ENCODE results near the gene RTN4. TPM values are rescaled to one million over a fixed set of nuclear protein-coding genes. Genes with fewer than 3 reads are reported as not detected.

Gene RTN4
- total RNA-seq, 4 donors from 2014 or later: 234 to 395 (median 319) TPM

- WGBS: 90% methylated on average over 14 of the region's 16 CpGs
- Histone ChIP-seq H3K36me3 (no peaks in the 10 kb centered on the region), H3K4me1 (peaks cover 11% of the 10 kb centered on the region), H3K4me3 (no peak overlapping the region), H3K27me3 (no peaks in the 10 kb centered on the region), H3K9me3 (no peaks in the 10 kb centered on the region), H3K27ac (peak overlapping the region; percentile 3)
- TF ChIP-seq POLR2AphosphoS5 (IDR thresholded peaks at IDR 0.05) (no peak), EP300 (IDR thresholded peaks at IDR 0.05) (no peak), POLR2A (IDR thresholded peaks at IDR 0.05) (no peak)
- TF ChIP-seq, protein P1, sequence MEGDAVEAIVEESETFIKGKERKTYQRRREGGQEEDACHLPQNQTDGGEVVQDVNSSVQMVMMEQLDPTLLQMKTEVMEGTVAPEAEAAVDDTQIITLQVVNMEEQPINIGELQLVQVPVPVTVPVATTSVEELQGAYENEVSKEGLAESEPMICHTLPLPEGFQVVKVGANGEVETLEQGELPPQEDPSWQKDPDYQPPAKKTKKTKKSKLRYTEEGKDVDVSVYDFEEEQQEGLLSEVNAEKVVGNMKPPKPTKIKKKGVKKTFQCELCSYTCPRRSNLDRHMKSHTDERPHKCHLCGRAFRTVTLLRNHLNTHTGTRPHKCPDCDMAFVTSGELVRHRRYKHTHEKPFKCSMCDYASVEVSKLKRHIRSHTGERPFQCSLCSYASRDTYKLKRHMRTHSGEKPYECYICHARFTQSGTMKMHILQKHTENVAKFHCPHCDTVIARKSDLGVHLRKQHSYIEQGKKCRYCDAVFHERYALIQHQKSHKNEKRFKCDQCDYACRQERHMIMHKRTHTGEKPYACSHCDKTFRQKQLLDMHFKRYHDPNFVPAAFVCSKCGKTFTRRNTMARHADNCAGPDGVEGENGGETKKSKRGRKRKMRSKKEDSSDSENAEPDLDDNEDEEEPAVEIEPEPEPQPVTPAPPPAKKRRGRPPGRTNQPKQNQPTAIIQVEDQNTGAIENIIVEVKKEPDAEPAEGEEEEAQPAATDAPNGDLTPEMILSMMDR (IDR thresholded peaks at IDR 0.05): no peak
- no peak for DNase-seq (ENCODE audit: low spot score in 2 of 2)
Measured at GRCh38 chr2:54927751-54928615, 122.3 kb downstream of the RTN4 start.

GRCh38 chr2:54927085-54927750 is 123.0 kb downstream of the RTN4 start:
- no peak for DNase-seq (ENCODE audit: low spot score in 2 of 2)
- WGBS: 69% methylated on average over 8 of the region's 8 CpGs

DNA sequence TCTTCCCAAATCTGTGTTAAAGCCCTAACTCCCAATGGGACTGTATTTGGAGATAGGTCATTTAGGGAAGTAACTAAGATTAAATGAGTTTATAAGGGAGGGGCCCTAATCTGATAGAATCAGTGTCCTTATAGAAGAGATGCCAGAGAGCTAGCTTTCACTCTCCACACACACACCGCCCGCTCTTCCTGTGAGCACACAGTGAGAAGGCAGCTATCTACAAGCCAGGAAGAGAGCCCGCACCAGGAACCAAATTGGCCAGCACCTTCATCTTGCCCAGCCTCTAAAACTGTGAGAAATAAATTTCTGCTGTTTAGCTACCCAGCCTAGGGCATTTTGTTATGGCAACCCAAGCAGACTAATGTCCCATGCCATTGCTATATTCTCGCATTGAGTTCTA is 125.2 kb downstream of the RTN4 start:
- no peak overlapping the region for H3K27ac ChIP-seq
- TF ChIP-seq POLR2A (IDR thresholded peaks at IDR 0.05): no peak
- no peak for TF ChIP-seq POLR2AphosphoS5 (IDR thresholded peaks at IDR 0.05)
- TF ChIP-seq, protein P1 (IDR thresholded peaks at IDR 0.05): no peak
- no peak for TF ChIP-seq EP300 (IDR thresholded peaks at IDR 0.05)
- no peak for DNase-seq (ENCODE audit: low spot score in 2 of 2)
- peaks cover 3% of the 10 kb centered on the region for H3K9me3 ChIP-seq
- no peaks in the 10 kb centered on the region for H3K27me3 ChIP-seq
- WGBS: 90% methylated on average over 4 of the region's 4 CpGs
- H3K4me1 ChIP-seq: peaks cover 11% of the 10 kb centered on the region
- no peak overlapping the region for H3K4me3 ChIP-seq
- no peaks in the 10 kb centered on the region for H3K36me3 ChIP-seq

More at GRCh38 chr2:54927085-54927750, 123.0 kb downstream of the RTN4 start:
- Histone ChIP-seq H3K9me3 (no peaks in the 10 kb centered on the region), H3K27ac (no peak overlapping the region), H3K4me1 (peaks cover 11% of the 10 kb centered on the region), H3K27me3 (no peaks in the 10 kb centered on the region), H3K36me3 (no peaks in the 10 kb centered on the region), H3K4me3 (no peak overlapping the region)
- TF ChIP-seq, protein P1 (IDR thresholded peaks at IDR 0.05): no peak
- TF ChIP-seq POLR2AphosphoS5 (IDR thresholded peaks at IDR 0.05) (no peak), EP300 (IDR thresholded peaks at IDR 0.05) (no peak), POLR2A (IDR thresholded peaks at IDR 0.05) (no peak)

DNA sequence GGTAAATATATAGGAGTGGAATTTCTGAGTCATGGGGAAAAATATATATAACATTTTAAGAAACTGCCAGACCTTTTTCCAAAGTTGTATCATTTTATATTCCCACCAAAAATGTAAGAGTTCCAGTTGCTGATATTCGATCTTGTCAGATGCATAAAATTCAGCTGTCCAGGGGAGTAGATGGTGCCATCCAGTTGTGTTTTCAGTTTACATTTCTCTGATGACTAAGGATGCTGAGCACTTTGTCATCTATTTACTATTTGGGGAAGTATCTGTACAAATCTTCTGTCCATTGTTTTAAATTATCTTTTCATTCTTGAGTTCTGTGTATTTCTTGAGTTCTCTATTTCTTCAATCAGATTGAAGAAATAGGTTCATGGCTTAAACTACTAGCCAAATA is 126.1 kb downstream of the RTN4 start:
- TF ChIP-seq POLR2A (IDR thresholded peaks at IDR 0.05) (no peak), EP300 (IDR thresholded peaks at IDR 0.05) (no peak), POLR2AphosphoS5 (IDR thresholded peaks at IDR 0.05) (no peak)
- TF ChIP-seq, protein P1 (IDR thresholded peaks at IDR 0.05): no peak
- Histone ChIP-seq H3K4me3 (no peak overlapping the region), H3K27me3 (no peaks in the 10 kb centered on the region), H3K36me3 (no peaks in the 10 kb centered on the region), H3K9me3 (peaks cover 3% of the 10 kb centered on the region), H3K27ac (no peak overlapping the region), H3K4me1 (peaks cover 8% of the 10 kb centered on the region)
- no peak for DNase-seq (ENCODE audit: low spot score in 2 of 2)
- 97% methylated on average over 1 of the region's 1 CpG for WGBS

Other genes with a start within 250 kb of the RTN4 start
- 10 to 100 TPM in 1 of 4 donors, 1 to 10 TPM in 3; 2.5 to 12.7 (median 5.9) TPM for gene CLHC1, start 181.8 kb upstream of the RTN4 start, total RNA-seq
- gene RPS27A, start 182.2 kb upstream of the RTN4 start, total RNA-seq: 1,000 to 10,000 TPM in 3 of 4 donors, 100 to 1,000 TPM in 1; 888 to 1,822 (median 1,618) TPM
- gene MTIF2, start 218.8 kb upstream of the RTN4 start, total RNA-seq: 10 to 100 TPM; 12.1 to 25.6 (median 17.6) TPM